GM12864 (cell line): Measurements from ENCODE around the gene IP6K1.

Experiments
- DNase-seq: peaks from one replicate; pipeline ENCODE4 v3.0.0-alpha.2; 2011; ENCODE audit warnings: low read depth
- H3K4me3 ChIP-seq: 2 replicates; pipeline ENCODE4 v1.5.1; 2011; ENCODE audit warnings: mild to moderate bottlenecking, low read depth, low read length, control low read depth
- CTCF ChIP-seq: IDR thresholded peaks from 2 replicates; pipeline ENCODE4 v1.5.1; 2011; ENCODE audit warnings: low read depth, mild to moderate bottlenecking, moderate library complexity, low read length, control low read depth, inconsistent platforms; ENCODE audit errors: missing control alignments

IP6K1 gene

GRCh38 chr3:49722896-49723295 is 63.4 kb downstream of the IP6K1 start:
- H3K4me3 ChIP-seq: peak overlapping the region; percentile 99
- DNase-seq: no peak
- TF ChIP-seq CTCF: no peak

- DNase-seq: no peak
- no peak for TF ChIP-seq CTCF
- peak overlapping the region; percentile 99 for H3K4me3 ChIP-seq
Measured at GRCh38 chr3:49721896-49722781, 64.2 kb downstream of the IP6K1 start.

GRCh38 chr3:49721596-49721895 is 64.8 kb downstream of the IP6K1 start:
- no peak for DNase-seq
- no peak overlapping the region for H3K4me3 ChIP-seq

GRCh38 chr3:49720855-49721595 is 65.3 kb downstream of the IP6K1 start:
- H3K4me3 ChIP-seq: no peak overlapping the region
- TF ChIP-seq CTCF: no peak
- DNase-seq: no peak

More at GRCh38 chr3:49721596-49721895, 64.8 kb downstream of the IP6K1 start:
- no peak for TF ChIP-seq CTCF

GRCh38 chr3:49719214-49719884 is 67.0 kb downstream of the IP6K1 start, which contains the start of gene AMIGO3:
Gene AMIGO3 (minus strand): TSS chr3:49719684. CDS start chr3:49719465, 219 bp downstream.
- peak within 1 kb of the TSS; percentile 48 for H3K4me3 ChIP-seq
- peak; percentile 85 for TF ChIP-seq CTCF
- peak; percentile 58 for DNase-seq

GRCh38 chr3:49718858-49719213 is 67.5 kb downstream of the IP6K1 start:
- H3K4me3 ChIP-seq: peak overlapping the region; percentile 48
- TF ChIP-seq CTCF: no peak
- no peak for DNase-seq
